ENCODE results near the gene CCNT1. TPM values are rescaled to one million over a fixed set of nuclear protein-coding genes. Genes with fewer than 3 reads are reported as not detected.

The CCNT1 gene
- total and polyA plus RNA-seq, 8 donors = 28.7 to 36.2 (median 31.3) TPM

- DNase-seq = peak; percentile 95 to 99 (median 97)
- Histone ChIP-seq H3K27ac (peak within 1 kb of the TSS; percentile 92 to 93), H3K4me3 (peak within 1 kb of the TSS; percentile 76 to 77), H3K27me3 (no peaks in the 10 kb centered on the region), H3K4me1 (peaks cover 38 to 51% of the 10 kb centered on the region in 2 donors), H3K9me3 (no peaks in the 10 kb centered on the region), H3K36me3 (peaks cover 0 to 33% of the 10 kb centered on the region in 2 donors)
- intact Hi-C loops (cut with DNase I) = no loop called here
- TF ChIP-seq, protein P1, sequence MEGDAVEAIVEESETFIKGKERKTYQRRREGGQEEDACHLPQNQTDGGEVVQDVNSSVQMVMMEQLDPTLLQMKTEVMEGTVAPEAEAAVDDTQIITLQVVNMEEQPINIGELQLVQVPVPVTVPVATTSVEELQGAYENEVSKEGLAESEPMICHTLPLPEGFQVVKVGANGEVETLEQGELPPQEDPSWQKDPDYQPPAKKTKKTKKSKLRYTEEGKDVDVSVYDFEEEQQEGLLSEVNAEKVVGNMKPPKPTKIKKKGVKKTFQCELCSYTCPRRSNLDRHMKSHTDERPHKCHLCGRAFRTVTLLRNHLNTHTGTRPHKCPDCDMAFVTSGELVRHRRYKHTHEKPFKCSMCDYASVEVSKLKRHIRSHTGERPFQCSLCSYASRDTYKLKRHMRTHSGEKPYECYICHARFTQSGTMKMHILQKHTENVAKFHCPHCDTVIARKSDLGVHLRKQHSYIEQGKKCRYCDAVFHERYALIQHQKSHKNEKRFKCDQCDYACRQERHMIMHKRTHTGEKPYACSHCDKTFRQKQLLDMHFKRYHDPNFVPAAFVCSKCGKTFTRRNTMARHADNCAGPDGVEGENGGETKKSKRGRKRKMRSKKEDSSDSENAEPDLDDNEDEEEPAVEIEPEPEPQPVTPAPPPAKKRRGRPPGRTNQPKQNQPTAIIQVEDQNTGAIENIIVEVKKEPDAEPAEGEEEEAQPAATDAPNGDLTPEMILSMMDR (IDR thresholded peaks at IDR 0.05) = no peak
- peak; percentile 98 for ATAC-seq
Measured at GRCh38 chr12:48681710-48682532, 34.6 kb downstream of the CCNT1 start, which contains the start of gene KANSL2. KANSL2 (minus strand) TSS chr12:48682238; CDS start chr12:48681632, 606 bp downstream.

GRCh38 chr12:48681399-48681709 is 35.2 kb downstream of the CCNT1 start:
- DNase-seq = no peak
- peaks cover 43 to 57% of the 10 kb centered on the region in 2 donors for H3K4me1 ChIP-seq
- no peaks in the 10 kb centered on the region for H3K9me3 ChIP-seq
- TF ChIP-seq, protein P1 (IDR thresholded peaks at IDR 0.05) = no peak
- H3K36me3 ChIP-seq = peaks cover 0 to 39% of the 10 kb centered on the region in 2 donors
- peak overlapping the region; percentile 76 to 77 for H3K4me3 ChIP-seq
- intact Hi-C loops (cut with DNase I) = no loop called here
- H3K27me3 ChIP-seq = no peaks in the 10 kb centered on the region
- peak; percentile 9 for ATAC-seq
- H3K27ac ChIP-seq = peak overlapping the region; percentile 92 to 93

DNA sequence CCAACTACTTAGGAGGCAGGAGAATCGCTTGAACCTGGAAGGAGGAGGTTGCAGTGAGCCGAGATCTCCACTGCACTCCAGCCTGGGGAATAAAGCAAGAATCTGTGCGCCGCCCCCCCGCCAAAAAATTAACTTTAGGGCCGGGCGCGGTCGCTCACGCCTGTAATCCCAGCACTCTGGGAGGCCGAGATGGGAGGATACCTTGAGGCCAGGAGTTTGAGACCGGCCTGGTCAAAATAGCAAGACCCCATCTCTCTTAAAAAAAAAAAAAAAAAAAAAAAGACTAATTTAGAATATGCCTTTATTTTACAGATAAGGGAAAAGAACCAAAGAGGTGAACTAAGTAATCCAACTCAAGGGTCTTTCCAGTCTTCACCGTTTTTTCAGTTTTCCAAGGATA is 35.6 kb downstream of the CCNT1 start:
- TF ChIP-seq, protein P1 (IDR thresholded peaks at IDR 0.05) = no peak
- intact Hi-C loops (cut with DNase I) = no loop called here
- DNase-seq = no peak
- H3K4me3 ChIP-seq = peak overlapping the region; percentile 76 to 77
- H3K27me3 ChIP-seq = no peaks in the 10 kb centered on the region
- peaks cover 43 to 62% of the 10 kb centered on the region in 2 donors for H3K4me1 ChIP-seq
- no peaks in the 10 kb centered on the region for H3K9me3 ChIP-seq
- ATAC-seq = no peak
- H3K36me3 ChIP-seq = peaks cover 0 to 44% of the 10 kb centered on the region in 2 donors
- H3K27ac ChIP-seq = no peak overlapping the region

GRCh38 chr12:48678551-48679185 is 37.8 kb downstream of the CCNT1 start:
- no peaks in the 10 kb centered on the region for H3K27me3 ChIP-seq
- ATAC-seq (no peak), DNase-seq (no peak)
- TF ChIP-seq, protein P1 (IDR thresholded peaks at IDR 0.05) = no peak
- peak overlapping the region in 1 of 2 donors; percentile 10 for H3K4me3 ChIP-seq
- H3K4me1 ChIP-seq = peaks cover 43 to 68% of the 10 kb centered on the region in 2 donors
- H3K27ac ChIP-seq = peak overlapping the region in 1 of 2 donors; percentile 53
- intact Hi-C loops (cut with DNase I) = no loop called here
- H3K9me3 ChIP-seq = no peaks in the 10 kb centered on the region
- peaks cover 0 to 60% of the 10 kb centered on the region in 2 donors for H3K36me3 ChIP-seq

- peaks cover 6 to 92% of the 10 kb centered on the region in 2 donors for H3K36me3 ChIP-seq
- H3K4me3 ChIP-seq = no peak overlapping the region
- TF ChIP-seq, protein P1 (IDR thresholded peaks at IDR 0.05) = no peak
- H3K4me1 ChIP-seq = peaks cover 0 to 11% of the 10 kb centered on the region in 2 donors
- no peaks in the 10 kb centered on the region for H3K27me3 ChIP-seq
- H3K9me3 ChIP-seq = no peaks in the 10 kb centered on the region
- no peak overlapping the region for H3K27ac ChIP-seq
- intact Hi-C loops (cut with DNase I) = no loop called here
- ATAC-seq (no peak), DNase-seq (no peak)
Measured at GRCh38 chr12:48671231-48671856, 45.2 kb downstream of the CCNT1 start.
